Mesenchymal stem cell (in vitro differentiated cells and primary cell): ENCODE measurements around the gene PSMD4.
A peak's percentile ranks its signal among the peaks of the same experiment; 100 is the strongest.

Experiments
- DNase-seq: peaks from one replicate; pipeline ENCODE4 v3.0.0-alpha.2; 2013
- H2AFZ ChIP-seq: one replicate; pipeline ENCODE4 v1.6.1; 2013; ENCODE audit warnings: low read depth, mild to moderate bottlenecking, control low read depth, inconsistent platforms, low read length, moderate library complexity
- H2AK5ac ChIP-seq: 2 replicates; pipeline ENCODE4 v1.6.1; 2013; ENCODE audit warnings: low read length, moderate library complexity, mild to moderate bottlenecking, inconsistent platforms; ENCODE audit not compliant: severe bottlenecking
- H2BK120ac ChIP-seq: one replicate; pipeline ENCODE4 v1.6.1; 2013; ENCODE audit warnings: low read depth, mild to moderate bottlenecking, inconsistent platforms, low read length, moderate library complexity
- H2BK12ac ChIP-seq, 2 experiments: one replicate each; pipeline ENCODE4 v1.6.1; 2013; ENCODE audit warnings: inconsistent platforms in 2 of 2, low read length in 2 of 2, mild to moderate bottlenecking in 2 of 2, moderate library complexity in 2 of 2, control low read depth in 1 of 2
- H2BK15ac ChIP-seq: one replicate; pipeline ENCODE4 v1.6.1; 2013; ENCODE audit warnings: mild to moderate bottlenecking, low read depth, inconsistent platforms; ENCODE audit not compliant: poor library complexity, severe bottlenecking
- H2BK5ac ChIP-seq: 2 replicates; pipeline ENCODE4 v1.6.1; 2013; ENCODE audit warnings: low read depth, mild to moderate bottlenecking, low read length, control low read depth, inconsistent platforms; ENCODE audit not compliant: poor library complexity, severe bottlenecking
- H3K14ac ChIP-seq, 2 experiments: one replicate each; pipeline ENCODE4 v1.6.1; 2013; ENCODE audit warnings: inconsistent platforms in 2 of 2, low read length in 2 of 2, control low read depth in 1 of 2, mild to moderate bottlenecking in 1 of 2, moderate library complexity in 1 of 2
- H3K18ac ChIP-seq, 2 experiments: one replicate each; pipeline ENCODE4 v1.6.1; 2013; ENCODE audit warnings: inconsistent platforms in 2 of 2, low read length in 2 of 2, control low read depth in 1 of 2, low read depth in 1 of 2, mild to moderate bottlenecking in 1 of 2
- H3K23ac ChIP-seq, 2 experiments: one replicate each; pipeline ENCODE4 v1.6.1; 2013; ENCODE audit warnings: inconsistent platforms in 2 of 2, low read length in 2 of 2, mild to moderate bottlenecking in 2 of 2, moderate library complexity in 2 of 2, control low read depth in 1 of 2
- H3K27ac ChIP-seq: 2 replicates; pipeline ENCODE4 v1.5.1; 2013; ENCODE audit warnings: mild to moderate bottlenecking, moderate library complexity, low read length, control low read depth, inconsistent platforms; ENCODE audit not compliant: poor library complexity, severe bottlenecking
- H3K27me3 ChIP-seq, 2 experiments: 2 replicates each; pipeline versions ENCODE4 v1.6.1 to v1.7.0; 2013; ENCODE audit warnings: low read length in 2 of 2, mild to moderate bottlenecking in 2 of 2, moderate library complexity in 2 of 2, control low read depth in 1 of 2, inconsistent platforms in 1 of 2; ENCODE audit not compliant: control insufficient read depth in 1 of 2, insufficient read depth in 1 of 2
- H3K36me3 ChIP-seq, 2 experiments: 2 replicates each; pipeline versions ENCODE4 v1.6.1 to v1.7.0; 2013; ENCODE audit warnings: low read length in 2 of 2, control low read depth in 1 of 2, inconsistent platforms in 1 of 2, low read depth in 1 of 2, mild to moderate bottlenecking in 1 of 2; ENCODE audit not compliant: insufficient read depth in 2 of 2, control insufficient read depth in 1 of 2
- H3K4ac ChIP-seq, 2 experiments: one replicate each; pipeline ENCODE4 v1.6.1; 2013; ENCODE audit warnings: inconsistent platforms in 2 of 2, low read length in 2 of 2, mild to moderate bottlenecking in 2 of 2, moderate library complexity in 2 of 2, control low read depth in 1 of 2, low read depth in 1 of 2
- H3K4me1 ChIP-seq: 2 replicates; pipeline ENCODE4 v1.6.1; 2013; ENCODE audit warnings: low read depth, low read length, control low read depth; ENCODE audit not compliant: control insufficient read depth, insufficient read depth
- H3K4me2 ChIP-seq: 2 replicates; pipeline ENCODE4 v1.6.1; 2013; ENCODE audit warnings: low read length, mild to moderate bottlenecking, inconsistent platforms; ENCODE audit not compliant: poor library complexity, severe bottlenecking
- H3K4me3 ChIP-seq, 2 experiments: 2 replicates each; pipeline versions ENCODE4 v1.5.1 to v1.7.0; 2013; ENCODE audit warnings: low read length in 2 of 2, mild to moderate bottlenecking in 2 of 2, control low read depth in 1 of 2, low read depth in 1 of 2; ENCODE audit not compliant: insufficient read depth in 1 of 2
- H3K79me1 ChIP-seq: replicated peaks from 2 replicates; pipeline ENCODE4 v1.6.1; 2013; ENCODE audit warnings: mild to moderate bottlenecking, control low read depth, low read length, inconsistent platforms; ENCODE audit not compliant: poor library complexity, severe bottlenecking
- H3K9ac ChIP-seq: 2 replicates; pipeline ENCODE4 v1.7.0; 2013; ENCODE audit warnings: mild to moderate bottlenecking, low read length, moderate library complexity
- H3K9me3 ChIP-seq: 2 replicates; pipeline ENCODE4 v1.7.0; 2013; ENCODE audit warnings: mild to moderate bottlenecking, low read length; ENCODE audit not compliant: control insufficient read depth
- H4K8ac ChIP-seq: one replicate; pipeline ENCODE4 v1.6.1; 2013; ENCODE audit warnings: inconsistent platforms, mild to moderate bottlenecking, low read length, moderate library complexity
- H4K91ac ChIP-seq: one replicate; pipeline ENCODE4 v1.6.1; 2013; ENCODE audit warnings: mild to moderate bottlenecking, low read length, inconsistent platforms
- WGBS: methylation state at CpG from one replicate; pipeline ENCODE4 v1.1.7; 2013; ENCODE audit warnings: mixed read lengths; 5-methylcytosine and 5-hydroxymethylcytosine counted together

PSMD4 gene

GRCh38 chr1:151211972-151212705 is 42.4 kb upstream of the PSMD4 start:
- no peak overlapping the region for H2BK5ac ChIP-seq

GRCh38 chr1:151213560-151213959 is 41.0 kb upstream of the PSMD4 start:
- Histone ChIP-seq H4K8ac (no peak overlapping the region), H3K36me3 (peaks cover 43 to 48% of the 10 kb centered on the region in 2 experiments), H3K4me2 (no peak overlapping the region), H3K14ac (no peak overlapping the region), H3K9ac (peak overlapping the region; percentile 9), H2BK120ac (no peak overlapping the region), H3K27ac (no peak overlapping the region), H4K91ac (no peak overlapping the region), H3K23ac (no peak overlapping the region), H3K4me3 (no peak overlapping the region), H3K18ac (no peak overlapping the region), H2AK5ac (no peak overlapping the region), H3K79me1 (no peaks in the 10 kb centered on the region), H3K9me3 (no peaks in the 10 kb centered on the region), H2BK5ac (no peak overlapping the region), H3K4ac (no peak overlapping the region), H2AFZ (no peak overlapping the region), H2BK12ac (no peak overlapping the region), H3K27me3 (no peaks in the 10 kb centered on the region), H2BK15ac (no peak overlapping the region), H3K4me1 (peaks cover 4% of the 10 kb centered on the region)
- 57% methylated on average over 1 of the region's 2 CpGs for WGBS
- no peak for DNase-seq

More at GRCh38 chr1:151211972-151212705, 42.4 kb upstream of the PSMD4 start:
- Histone ChIP-seq H3K14ac (no peak overlapping the region), H3K9me3 (no peaks in the 10 kb centered on the region), H3K23ac (no peak overlapping the region), H2BK120ac (no peak overlapping the region), H2BK15ac (no peak overlapping the region), H3K36me3 (peaks cover 53 to 55% of the 10 kb centered on the region in 2 experiments), H3K27ac (no peak overlapping the region), H3K18ac (no peak overlapping the region), H3K4me2 (no peak overlapping the region), H2AFZ (no peak overlapping the region), H4K8ac (no peak overlapping the region), H3K4me3 (no peak overlapping the region), H3K4me1 (peaks cover 4% of the 10 kb centered on the region), H3K9ac (no peak overlapping the region), H3K79me1 (no peaks in the 10 kb centered on the region), H2BK12ac (no peak overlapping the region), H2AK5ac (no peak overlapping the region), H4K91ac (no peak overlapping the region), H3K4ac (no peak overlapping the region), H3K27me3 (no peaks in the 10 kb centered on the region)
- DNase-seq = peak; percentile 51
- 74% methylated on average over 14 of the region's 15 CpGs for WGBS

DNA sequence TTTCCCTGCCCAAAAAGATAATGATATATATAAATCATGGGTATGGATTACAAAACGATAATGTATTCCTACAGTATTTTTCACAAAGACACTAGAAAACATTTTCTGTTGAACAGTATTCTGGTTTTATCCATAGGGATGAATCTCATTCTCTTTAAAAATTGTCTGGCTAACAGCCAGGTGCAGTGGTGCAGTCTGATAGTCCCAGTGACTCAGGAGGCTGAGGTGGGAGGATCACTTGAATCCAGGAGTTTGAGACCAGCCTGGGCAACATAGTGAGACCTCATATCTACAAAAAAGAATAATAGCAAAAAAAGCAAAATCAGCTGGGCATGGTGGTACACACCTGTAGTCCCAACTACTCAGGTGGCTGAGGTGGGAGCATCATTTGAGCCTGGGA is 32.9 kb upstream of the PSMD4 start:
- no peaks in the 10 kb centered on the region for H3K9me3 ChIP-seq
- H2BK15ac ChIP-seq = no peak overlapping the region
- H3K23ac ChIP-seq = no peak overlapping the region
- H2BK5ac ChIP-seq = no peak overlapping the region
- no CpG with 5 or more reads among the region's 1 CpG for WGBS
- H2BK12ac ChIP-seq = no peak overlapping the region
- no peaks in the 10 kb centered on the region for H3K27me3 ChIP-seq
- no peak for DNase-seq
- no peak overlapping the region for H3K9ac ChIP-seq
- no peak overlapping the region for H3K14ac ChIP-seq
- no peak overlapping the region for H3K4me3 ChIP-seq
- H3K4me1 ChIP-seq = peaks cover 2% of the 10 kb centered on the region
- no peak overlapping the region for H3K27ac ChIP-seq
- no peak overlapping the region for H3K4ac ChIP-seq
- H3K36me3 ChIP-seq = peaks cover 32 to 50% of the 10 kb centered on the region in 2 experiments
- H3K79me1 ChIP-seq = peaks cover 2% of the 10 kb centered on the region
- H4K8ac ChIP-seq = no peak overlapping the region
- H2BK120ac ChIP-seq = no peak overlapping the region
- H3K18ac ChIP-seq = no peak overlapping the region
- H2AFZ ChIP-seq = no peak overlapping the region
- H3K4me2 ChIP-seq = no peak overlapping the region
- no peak overlapping the region for H4K91ac ChIP-seq
- H2AK5ac ChIP-seq = no peak overlapping the region

DNA sequence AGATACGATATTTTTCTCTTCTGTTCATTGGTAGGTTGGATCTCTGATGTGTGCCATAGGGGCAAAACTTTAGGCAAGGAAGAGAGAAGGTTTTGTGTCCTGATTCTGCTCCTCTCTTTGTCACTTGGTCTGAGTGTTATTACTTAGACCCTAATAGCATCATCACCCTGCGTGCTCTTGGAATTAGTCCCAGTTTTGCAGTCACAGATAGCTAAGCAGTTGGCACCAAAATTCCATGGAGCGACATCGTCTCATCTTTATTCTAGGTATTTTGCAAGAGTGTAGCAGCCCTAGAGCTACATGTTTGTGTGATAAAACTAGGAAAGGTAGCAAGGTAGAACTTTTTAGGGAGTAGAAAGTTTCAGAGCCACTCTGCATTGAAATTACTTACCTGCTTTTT is 32.4 kb upstream of the PSMD4 start:
- no peak overlapping the region for H2BK15ac ChIP-seq
- H2AFZ ChIP-seq = no peak overlapping the region
- H3K36me3 ChIP-seq = peaks cover 33 to 55% of the 10 kb centered on the region in 2 experiments
- H2AK5ac ChIP-seq = no peak overlapping the region
- no peak overlapping the region for H3K4me3 ChIP-seq
- no peak overlapping the region for H3K14ac ChIP-seq
- peaks cover 2% of the 10 kb centered on the region for H3K79me1 ChIP-seq
- H4K91ac ChIP-seq = no peak overlapping the region
- no peaks in the 10 kb centered on the region for H3K27me3 ChIP-seq
- H3K18ac ChIP-seq = no peak overlapping the region
- H3K9ac ChIP-seq = no peak overlapping the region
- no peak overlapping the region for H2BK5ac ChIP-seq
- H3K23ac ChIP-seq = no peak overlapping the region
- no peak overlapping the region for H2BK120ac ChIP-seq
- H3K27ac ChIP-seq = peak overlapping the region; percentile 33
- 96% methylated on average over 4 of the region's 4 CpGs for WGBS
- H3K4me1 ChIP-seq = peaks cover 2% of the 10 kb centered on the region
- H3K9me3 ChIP-seq = no peaks in the 10 kb centered on the region
- no peak overlapping the region for H3K4me2 ChIP-seq
- H4K8ac ChIP-seq = no peak overlapping the region
- H2BK12ac ChIP-seq = no peak overlapping the region
- H3K4ac ChIP-seq = no peak overlapping the region
- peak; percentile 5 for DNase-seq
